GM10248 (cell line): ENCODE measurements around the gene AMBP.

Experiments
- CTCF ChIA-PET: fragments of 300-600 bp; sonication (Branson Sonifier 250); formaldehyde crosslinking; extraction: SDS; loops from one replicate; lab custom pipeline; 2021; ENCODE audit warnings: antibody characterized with exemption; lab: Yijun Ruan, JAX
- POLR2A ChIA-PET: fragments of 350-650 bp; sonication (Branson Sonifier 250); formaldehyde crosslinking; extraction: SDS; loops from one replicate; lab custom pipeline; 2020; ENCODE audit warnings: antibody characterized with exemption; lab: Yijun Ruan, JAX
- DNase-seq: peaks from one replicate; pipeline ENCODE4 v3.0.0; 2012; ENCODE audit errors: extremely low spot score
- TF ChIP-seq, protein P1 (sequence below): IDR thresholded peaks from 2 replicates; pipeline ENCODE4 v1.5.1; 2012; ENCODE audit warnings: mild to moderate bottlenecking, low read depth; ENCODE audit errors: extremely low read depth, missing control alignments, control extremely low read depth

AMBP gene

GRCh38 chr9:114017741-114018715 is 60.1 kb downstream of the AMBP start:
- POLR2A ChIA-PET = no interaction called here

GRCh38 chr9:114016629-114017423 is 61.3 kb downstream of the AMBP start:
- POLR2A ChIA-PET = no interaction called here
- TF ChIP-seq, protein P1, sequence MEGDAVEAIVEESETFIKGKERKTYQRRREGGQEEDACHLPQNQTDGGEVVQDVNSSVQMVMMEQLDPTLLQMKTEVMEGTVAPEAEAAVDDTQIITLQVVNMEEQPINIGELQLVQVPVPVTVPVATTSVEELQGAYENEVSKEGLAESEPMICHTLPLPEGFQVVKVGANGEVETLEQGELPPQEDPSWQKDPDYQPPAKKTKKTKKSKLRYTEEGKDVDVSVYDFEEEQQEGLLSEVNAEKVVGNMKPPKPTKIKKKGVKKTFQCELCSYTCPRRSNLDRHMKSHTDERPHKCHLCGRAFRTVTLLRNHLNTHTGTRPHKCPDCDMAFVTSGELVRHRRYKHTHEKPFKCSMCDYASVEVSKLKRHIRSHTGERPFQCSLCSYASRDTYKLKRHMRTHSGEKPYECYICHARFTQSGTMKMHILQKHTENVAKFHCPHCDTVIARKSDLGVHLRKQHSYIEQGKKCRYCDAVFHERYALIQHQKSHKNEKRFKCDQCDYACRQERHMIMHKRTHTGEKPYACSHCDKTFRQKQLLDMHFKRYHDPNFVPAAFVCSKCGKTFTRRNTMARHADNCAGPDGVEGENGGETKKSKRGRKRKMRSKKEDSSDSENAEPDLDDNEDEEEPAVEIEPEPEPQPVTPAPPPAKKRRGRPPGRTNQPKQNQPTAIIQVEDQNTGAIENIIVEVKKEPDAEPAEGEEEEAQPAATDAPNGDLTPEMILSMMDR = no peak
- no peak for DNase-seq
- CTCF ChIA-PET = no interaction called here

More at GRCh38 chr9:114017741-114018715, 60.1 kb downstream of the AMBP start:
- DNase-seq = no peak
- CTCF ChIA-PET = no interaction called here
- TF ChIP-seq, protein P1 = no peak

- CTCF ChIA-PET = no interaction called here
- TF ChIP-seq, protein P1 = no peak
- DNase-seq = no peak
- POLR2A ChIA-PET = no interaction called here
Observed at GRCh38 chr9:114016101-114016500, 62.0 kb downstream of the AMBP start.

DNA sequence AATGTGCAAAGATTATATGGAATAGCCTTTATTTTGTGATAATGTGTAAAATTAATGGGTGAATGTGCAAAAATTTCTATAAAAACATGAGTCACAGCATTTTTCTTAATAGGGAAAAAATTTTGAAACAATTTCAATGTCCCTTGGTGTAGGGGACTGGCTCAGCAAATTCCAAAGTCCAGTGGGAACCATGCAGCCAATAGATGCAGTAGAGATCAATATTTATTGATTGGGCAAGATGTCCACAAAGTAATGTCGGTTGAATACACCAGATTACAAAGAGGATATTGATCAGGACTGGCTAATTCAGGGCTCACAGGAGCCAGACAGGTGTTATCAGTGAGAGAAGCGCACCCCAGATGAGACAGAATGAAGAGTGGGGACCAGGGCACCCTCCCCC is 62.5 kb downstream of the AMBP start:
- ChIA-PET POLR2A (no interaction called here), CTCF (no interaction called here)
- DNase-seq = no peak
- TF ChIP-seq, protein P1 = no peak

GRCh38 chr9:114014044-114014443 is 64.1 kb downstream of the AMBP start:
- ChIA-PET CTCF (no interaction called here), POLR2A (no interaction called here)

GRCh38 chr9:114012126-114012525 is 66.0 kb downstream of the AMBP start:
- DNase-seq = no peak
- TF ChIP-seq, protein P1 = no peak
- POLR2A ChIA-PET = no interaction called here
- CTCF ChIA-PET = interaction anchor here (2.6 kb wide), 1 partner anchor 70 kb away, joined by 7 read pairs; no protein-coding TSS in a partner anchor

More at GRCh38 chr9:114014044-114014443, 64.1 kb downstream of the AMBP start:
- DNase-seq = no peak
- TF ChIP-seq, protein P1 = no peak
